ENCODE measurements around the gene FAM76A.
"Not testable (repeated sequence)": the region's sequence is repeated elsewhere in the genome, so short reads cannot be mapped to it uniquely, and the experiment has no call there.

Gene FAM76A

GRCh38 chr1:27725374-27726172 lies at the start of gene FAM76A:
Gene FAM76A, plus strand, starts transcription at chr1:27725961. Its CDS starts 120 bp downstream, at chr1:27726081.
- DNase-seq (ENCODE audit: low read depth in 2 of 2), result peak; percentile 98 to 99

GRCh38 chr1:27676410-27676809 lies 49.4 kb upstream of the FAM76A start:
- DNase-seq (ENCODE audit: low read depth in 2 of 2), result no peak

DNA sequence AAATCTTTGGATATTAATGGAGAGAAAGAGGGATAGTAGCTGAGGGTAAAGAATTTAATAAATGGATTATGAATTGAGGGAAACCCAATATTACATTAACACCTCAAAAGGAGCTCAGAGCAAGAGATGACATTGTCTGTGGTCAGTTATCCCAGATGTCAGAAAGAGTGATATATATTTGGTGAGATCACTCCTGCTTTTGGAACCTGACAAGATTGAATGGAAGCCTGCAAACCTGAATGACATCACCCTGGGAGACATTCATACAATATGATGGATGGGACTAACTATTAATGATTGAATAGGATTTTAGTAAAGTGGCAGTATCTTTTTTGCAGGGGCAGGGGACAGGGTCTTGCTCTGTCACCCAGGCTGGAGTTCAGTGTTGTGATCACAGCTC lies 47.0 kb upstream of the FAM76A start:
- DNase-seq (ENCODE audit: low read depth in 2 of 2), result no peak

GRCh38 chr1:27680225-27680791 lies 45.5 kb upstream of the FAM76A start:
- not testable (repeated sequence) for DNase-seq (ENCODE audit: low read depth in 2 of 2)

- not testable (repeated sequence) for DNase-seq (ENCODE audit: low read depth in 2 of 2)
Measured at GRCh38 chr1:27681580-27681979, 44.2 kb upstream of the FAM76A start.

DNA sequence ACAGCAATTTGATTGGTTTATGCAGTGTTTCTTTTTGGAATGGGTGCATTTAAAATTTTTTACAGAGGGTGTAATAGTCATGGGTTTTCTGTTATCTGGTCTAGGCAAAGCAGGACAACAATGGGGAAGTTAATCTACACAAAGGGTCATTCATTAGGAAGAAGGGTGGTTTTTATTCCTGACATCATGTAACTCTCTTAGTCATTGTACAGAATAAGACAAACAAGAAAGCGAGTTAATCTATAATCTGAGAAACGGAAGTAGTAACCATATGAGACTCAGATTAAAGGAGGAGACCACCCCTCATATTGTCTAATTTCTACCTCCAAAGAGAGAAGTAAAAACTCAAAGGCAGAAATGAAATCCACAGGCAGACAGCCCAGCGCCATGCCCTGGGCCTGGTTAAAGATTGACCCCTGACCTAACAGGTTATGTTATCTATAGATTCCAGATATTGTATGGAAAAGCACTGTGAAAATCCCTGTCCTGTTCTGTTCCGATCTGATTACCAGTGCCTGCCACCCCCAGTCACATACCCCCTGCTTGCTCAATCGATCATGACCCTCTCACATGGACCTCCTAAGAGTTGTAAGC lies 43.3 kb upstream of the FAM76A start:
- DNase-seq (ENCODE audit: low read depth in 2 of 2), result no peak

DNA sequence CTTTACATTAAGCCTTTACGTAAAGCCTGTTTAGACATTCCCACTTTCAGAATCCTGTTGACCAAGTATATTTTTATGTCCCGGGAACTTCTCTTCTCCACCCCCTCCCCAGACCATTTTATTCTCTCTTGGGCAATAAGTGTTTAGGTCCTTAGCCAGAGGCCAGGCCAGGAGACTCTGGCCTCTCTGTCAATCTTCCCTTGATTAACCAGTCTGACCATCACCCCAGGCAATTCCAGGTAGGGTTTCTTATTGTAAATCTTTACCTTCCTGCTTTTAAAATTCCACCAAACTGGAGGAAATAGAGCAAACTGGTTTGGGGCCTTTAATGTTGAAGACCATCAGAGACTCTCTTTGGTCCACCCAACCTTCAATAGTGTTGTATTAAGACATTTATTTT lies 41.6 kb upstream of the FAM76A start:
- DNase-seq (ENCODE audit: low read depth in 2 of 2), result no peak

GRCh38 chr1:27686223-27686990 lies 39.4 kb upstream of the FAM76A start:
- no peak for DNase-seq (ENCODE audit: low read depth in 2 of 2)

DNA sequence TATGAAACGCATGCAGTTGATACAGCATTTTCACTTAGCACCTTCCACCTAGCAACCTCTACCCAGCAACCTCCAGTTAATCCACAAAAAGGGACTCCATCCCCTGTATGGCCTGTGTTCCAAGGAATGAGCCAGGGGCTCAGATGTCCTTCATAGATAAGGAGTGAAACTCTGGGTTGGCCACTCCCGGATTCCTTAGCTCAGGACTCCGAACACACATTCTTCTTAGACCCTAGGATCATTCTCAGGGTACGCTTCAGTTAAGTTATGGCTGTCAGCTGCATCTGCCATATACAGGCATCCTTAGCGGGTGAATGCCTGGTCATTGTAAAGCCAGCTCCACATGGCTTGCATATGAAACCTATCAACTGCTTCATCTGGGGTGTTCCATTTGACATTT lies 37.9 kb upstream of the FAM76A start:
- DNase-seq (ENCODE audit: low read depth in 2 of 2), result no peak

GRCh38 chr1:27689423-27690173 lies 36.2 kb upstream of the FAM76A start:
- DNase-seq (ENCODE audit: low read depth in 2 of 2), result no peak

DNA sequence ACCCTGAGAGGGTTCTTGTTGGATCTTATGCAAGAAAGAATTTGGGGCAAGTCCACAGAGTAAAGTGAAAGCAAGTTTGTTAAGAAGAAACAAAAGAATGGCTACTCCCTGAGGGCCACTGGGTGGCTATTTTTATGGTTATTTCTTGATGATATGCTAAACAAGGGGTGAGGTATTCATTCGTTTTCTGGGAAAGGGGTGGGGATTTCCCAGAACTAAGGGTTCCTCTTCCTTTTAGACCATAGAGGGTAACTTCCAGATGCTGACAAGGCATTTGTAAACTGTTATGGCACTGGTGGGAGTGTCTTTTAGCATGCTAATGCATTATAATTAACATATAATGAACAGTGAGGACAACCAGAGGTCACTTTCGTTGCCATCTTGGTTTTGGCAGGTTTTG lies 35.6 kb upstream of the FAM76A start:
- no peak for DNase-seq (ENCODE audit: low read depth in 2 of 2)

GRCh38 chr1:27696835-27697234 lies 28.9 kb upstream of the FAM76A start:
- not testable (repeated sequence) for DNase-seq (ENCODE audit: low read depth in 2 of 2)

DNA sequence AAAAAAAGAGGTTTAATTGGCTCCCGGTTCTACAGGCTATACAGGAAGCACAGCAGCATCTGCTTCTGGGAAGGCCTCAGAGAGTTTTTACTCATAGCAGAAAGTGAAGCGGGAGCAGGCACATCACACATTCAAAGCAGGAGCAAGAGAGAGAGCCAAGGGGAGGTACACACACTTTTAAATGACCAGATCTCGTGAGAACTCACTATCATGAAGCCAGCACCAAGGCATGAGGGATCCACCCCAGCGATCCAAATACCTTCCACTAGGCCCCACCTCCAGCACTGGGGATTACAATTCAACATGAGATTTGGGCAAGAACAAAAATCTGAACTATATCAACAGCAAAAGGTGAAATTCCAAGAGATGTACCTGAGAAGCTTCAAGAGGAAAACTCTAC lies 20.8 kb upstream of the FAM76A start:
- DNase-seq (ENCODE audit: low read depth in 2 of 2), result no peak

DNA sequence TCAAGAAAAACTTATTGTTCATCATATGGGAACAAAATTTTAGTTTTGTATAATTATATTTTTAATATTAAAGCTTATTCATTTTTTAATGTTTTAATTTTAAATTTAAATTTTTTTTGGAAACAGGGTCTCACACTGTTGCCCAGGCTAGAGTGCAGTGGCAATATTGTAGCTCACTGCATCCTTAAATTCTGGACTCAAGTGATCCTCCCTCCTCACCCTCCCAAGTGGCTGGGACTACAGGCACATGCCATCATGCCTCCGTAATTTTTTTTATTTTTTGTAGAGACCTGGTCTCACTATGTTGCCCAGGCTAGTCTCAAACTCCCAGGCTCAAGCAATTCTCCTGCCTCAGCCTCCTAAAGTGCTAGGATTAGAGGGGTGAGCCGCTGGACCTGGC lies 20.2 kb upstream of the FAM76A start:
- no peak for DNase-seq (ENCODE audit: low read depth in 2 of 2)

DNA sequence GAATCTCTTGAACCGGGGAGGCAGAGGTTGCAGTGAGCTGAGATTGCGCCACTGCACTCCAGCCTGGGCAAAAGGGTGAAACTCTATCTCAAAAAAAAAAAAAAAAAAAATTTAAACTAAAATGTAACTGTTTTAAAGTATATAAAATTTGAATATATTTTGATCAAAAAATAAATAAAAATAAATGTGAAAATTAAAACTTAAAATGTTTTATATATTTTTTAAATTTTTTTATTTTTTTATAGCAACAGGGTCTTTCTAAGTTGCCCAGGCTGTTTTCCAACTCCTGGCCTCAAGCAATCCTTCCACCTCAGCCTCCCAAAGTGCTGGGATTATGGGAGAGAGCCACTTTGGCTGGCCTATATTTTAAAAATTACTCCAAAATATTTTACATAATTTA lies 15.2 kb upstream of the FAM76A start:
- DNase-seq (ENCODE audit: low read depth in 2 of 2), result no peak

DNA sequence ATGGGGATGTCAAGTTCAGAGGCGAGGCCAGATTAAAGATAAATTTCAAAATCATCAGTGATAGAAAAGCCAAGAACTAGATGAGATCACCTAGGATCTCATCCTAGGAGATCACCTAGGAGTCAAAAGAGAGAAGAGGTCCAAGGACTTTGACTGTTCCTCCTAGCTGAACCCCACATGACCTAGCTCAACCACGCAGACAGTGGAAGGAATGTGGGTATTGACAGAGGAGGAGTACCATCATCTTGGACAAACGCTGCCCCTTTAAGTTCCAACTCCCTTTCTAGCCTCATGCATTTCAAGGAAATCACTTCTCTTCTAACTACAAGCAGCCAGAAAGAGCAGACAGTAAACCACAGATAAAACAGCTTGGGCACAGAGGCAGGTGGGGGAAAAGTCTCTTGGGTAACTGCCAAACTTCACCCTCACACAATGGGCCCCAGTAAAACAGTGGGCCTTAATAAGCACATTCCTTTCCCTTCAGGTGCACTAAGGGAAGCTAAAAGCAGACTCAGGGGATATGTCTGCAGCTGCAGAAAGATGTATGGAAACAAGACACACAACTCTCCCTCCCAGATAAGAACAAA lies 12.5 kb upstream of the FAM76A start:
- no peak for DNase-seq (ENCODE audit: low read depth in 2 of 2)

DNA sequence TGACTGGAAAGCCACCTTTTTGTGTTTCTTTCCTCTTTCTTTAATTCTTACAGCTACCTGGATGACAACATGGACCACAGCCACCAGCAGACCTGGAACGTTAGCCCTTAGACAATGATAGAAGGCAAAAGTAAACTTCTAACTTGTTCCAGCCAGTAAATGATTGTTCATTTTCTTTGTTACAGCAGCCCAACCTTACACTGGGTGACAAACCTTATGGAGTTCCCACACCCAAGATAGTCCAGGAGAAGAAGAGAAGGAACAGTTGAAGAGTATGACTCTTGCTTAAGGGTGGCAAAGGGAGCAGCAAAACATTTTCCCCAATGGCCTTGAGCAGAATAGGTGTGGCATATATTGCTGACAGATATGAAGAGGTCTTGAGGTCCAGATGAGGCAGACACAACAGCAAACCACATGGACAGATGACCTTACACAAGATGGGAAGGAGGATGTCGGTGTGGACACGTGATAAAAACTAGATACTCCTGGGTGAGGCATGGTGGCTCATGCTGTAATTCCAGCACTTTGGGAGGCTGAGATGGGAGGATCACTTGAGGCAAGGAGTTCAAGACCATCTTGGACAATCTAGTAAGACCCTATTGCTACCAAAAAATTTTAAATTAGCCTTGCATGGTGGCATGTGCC lies 11.8 kb upstream of the FAM76A start:
- DNase-seq (ENCODE audit: low read depth in 2 of 2), result no peak

- DNase-seq (ENCODE audit: low read depth in 2 of 2), result no peak
Measured at GRCh38 chr1:27716262-27716895, 9.4 kb upstream of the FAM76A start.

DNA sequence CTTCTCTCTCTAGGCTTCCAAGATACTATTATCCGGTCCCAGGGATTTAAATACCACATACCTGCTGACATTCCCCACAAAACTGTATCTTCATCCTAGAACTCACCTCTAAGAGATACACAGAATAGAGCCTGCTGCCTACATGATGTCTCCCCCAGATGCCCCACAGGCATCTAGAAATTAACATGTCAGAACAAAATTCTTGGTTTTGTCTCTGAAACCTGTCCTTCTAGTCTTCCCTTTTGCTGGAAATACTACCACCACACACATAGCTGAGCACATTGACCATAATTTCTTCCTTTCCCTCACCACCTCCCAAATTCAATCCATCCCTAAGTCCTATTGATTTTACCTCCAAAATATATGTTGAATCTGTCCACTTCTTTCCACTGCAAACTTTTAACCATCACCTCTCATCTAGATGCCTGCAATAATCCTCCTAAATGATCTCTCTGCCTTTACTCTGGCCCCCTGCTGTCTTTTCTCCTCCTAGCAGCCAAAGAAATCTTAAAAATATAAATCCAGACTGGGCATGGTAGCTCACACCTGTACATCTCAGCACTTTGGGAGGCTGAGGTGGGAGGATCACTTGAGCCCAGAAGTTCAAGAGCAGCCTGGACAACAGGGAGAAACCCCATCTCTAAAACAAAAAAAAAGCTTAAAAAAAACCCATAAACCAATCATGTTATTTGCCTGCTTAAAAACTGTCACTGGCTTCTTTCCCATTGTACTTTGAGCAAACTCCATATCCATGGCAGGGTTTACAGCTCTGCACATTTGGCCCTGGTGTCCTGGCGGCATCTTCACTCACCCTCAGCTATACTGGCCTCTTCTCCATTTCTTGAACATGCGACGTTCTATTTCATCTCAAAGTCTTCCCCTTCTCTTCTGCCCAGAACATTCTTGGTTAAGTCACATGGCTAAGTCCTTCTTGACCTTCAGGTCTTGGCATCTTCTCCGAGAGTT lies 6.2 kb upstream of the FAM76A start:
- DNase-seq (ENCODE audit: low read depth in 2 of 2), result no peak

Measured in stimulated activated CD4-positive, alpha-beta T cell treated with anti-CD3 and anti-CD28 coated beads, Interleukin-4, amount 100 ng/mL, for 48 hours (primary cell).